ENCODE measurements around the gene SCCPDH.

- TF ChIP-seq POLR2A (IDR thresholded peaks at IDR 0.05) = no peak
- TF ChIP-seq CTCF (IDR thresholded peaks at IDR 0.05) = no peak
These were observed 63.7 kb downstream of the SCCPDH start for GRCh38 chr1:246787781-246788513.

Data from testis (tissue), 2 donors.